Measurements from ENCODE around the gene LRP1B.

LRP1B gene

DNA sequence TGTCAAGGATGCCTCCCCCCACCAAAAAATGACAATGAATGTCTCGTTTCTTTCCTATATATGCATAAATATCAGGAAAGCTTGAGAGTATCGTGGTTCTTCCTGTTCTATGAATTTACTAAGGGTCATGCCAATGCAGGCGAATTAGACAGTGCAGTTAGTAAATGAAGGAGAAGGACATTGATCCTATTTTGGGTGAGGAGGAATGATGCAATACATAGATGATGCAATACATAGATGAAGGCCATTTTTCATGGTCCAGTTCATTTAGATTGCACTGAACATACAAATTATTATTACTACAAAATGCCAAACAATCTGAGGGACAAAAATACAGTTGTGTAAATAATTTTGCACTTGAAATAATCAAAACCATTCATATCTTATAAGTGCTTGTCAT lies 1265.0 kb downstream of the LRP1B start:
- DNase-seq (ENCODE audit: low read depth in 1 of 2, low spot score in 1 of 2) = no peak

GRCh38 chr2:140863713-140864112 lies 1267.1 kb downstream of the LRP1B start:
- DNase-seq (ENCODE audit: low read depth in 1 of 2, low spot score in 1 of 2) = no peak

DNA sequence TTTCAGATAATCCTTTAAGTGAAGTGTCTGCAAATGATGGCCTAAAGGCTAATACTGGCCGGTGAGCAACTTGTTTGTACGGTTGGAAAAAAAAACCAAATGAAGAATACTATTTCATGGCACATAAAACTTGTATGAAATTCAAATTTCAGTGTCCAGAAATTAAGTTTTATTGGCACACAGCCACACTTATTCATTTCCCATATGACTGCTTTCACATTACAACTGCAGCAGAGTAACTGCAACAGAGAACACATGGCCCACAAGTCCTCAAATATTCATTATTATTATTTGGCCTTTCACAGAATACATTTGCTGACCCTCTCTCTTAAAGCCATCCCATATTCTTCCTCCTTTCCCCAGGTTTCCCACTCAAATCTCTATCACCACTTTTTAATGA lies 1268.6 kb downstream of the LRP1B start:
- DNase-seq (ENCODE audit: low read depth in 1 of 2, low spot score in 1 of 2) = no peak

GRCh38 chr2:140861666-140862065 lies 1269.2 kb downstream of the LRP1B start:
- no peak for DNase-seq (ENCODE audit: low read depth in 1 of 2, low spot score in 1 of 2)

DNA sequence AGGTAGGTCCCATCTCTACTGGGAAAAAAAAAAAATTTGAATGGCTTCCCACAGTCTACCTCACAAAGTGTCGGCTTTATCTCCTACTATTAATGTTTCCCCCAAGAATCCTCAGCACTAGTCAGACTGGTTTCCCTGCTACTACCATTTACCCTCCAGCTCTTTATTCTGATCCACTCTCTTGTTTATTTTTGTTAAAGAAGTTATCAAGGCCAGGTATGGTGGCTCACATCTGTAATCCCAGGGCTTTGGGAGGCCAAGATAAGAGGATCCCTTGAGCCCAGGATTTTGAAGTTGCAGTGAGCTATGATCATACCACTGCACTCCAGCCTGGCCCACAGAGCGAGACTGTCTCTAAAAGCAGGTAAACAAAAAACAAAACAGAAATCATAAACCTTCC lies 1275.3 kb downstream of the LRP1B start:
- no peak for DNase-seq (ENCODE audit: low read depth in 1 of 2, low spot score in 1 of 2)

DNA sequence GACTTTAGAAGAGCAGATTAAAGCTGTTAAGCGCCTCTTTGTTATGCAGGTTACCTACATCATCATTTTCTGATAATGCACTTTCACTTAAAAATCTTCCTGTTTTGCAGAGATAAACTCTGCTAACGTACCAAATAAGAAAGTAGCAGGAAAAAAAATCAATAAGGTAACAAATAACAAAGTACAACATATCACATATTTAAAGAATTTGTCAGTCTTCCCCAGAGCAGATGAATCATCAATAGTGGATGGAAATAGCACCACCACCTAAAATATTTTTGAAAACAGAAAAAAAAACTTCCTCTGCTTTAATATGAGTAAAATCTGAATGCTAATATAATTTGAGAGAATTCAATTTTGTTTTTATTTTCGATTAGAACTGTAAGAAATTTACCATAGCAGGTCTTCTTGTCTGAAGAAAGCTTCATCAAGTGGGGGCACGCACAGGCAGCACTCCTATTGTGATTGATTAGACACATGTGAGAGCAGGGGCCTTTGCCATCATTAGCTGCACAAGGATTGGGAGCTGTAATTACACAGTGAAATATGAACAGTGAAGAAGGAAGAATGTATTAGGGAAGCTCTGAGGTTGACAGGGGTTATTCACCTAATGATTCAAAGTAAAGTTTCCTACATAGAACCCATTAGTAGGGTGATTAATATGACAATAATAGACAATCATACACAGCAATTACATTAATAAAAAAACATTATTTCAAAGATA lies 1279.4 kb downstream of the LRP1B start:
- DNase-seq (ENCODE audit: low read depth in 1 of 2, low spot score in 1 of 2) = no peak

DNA sequence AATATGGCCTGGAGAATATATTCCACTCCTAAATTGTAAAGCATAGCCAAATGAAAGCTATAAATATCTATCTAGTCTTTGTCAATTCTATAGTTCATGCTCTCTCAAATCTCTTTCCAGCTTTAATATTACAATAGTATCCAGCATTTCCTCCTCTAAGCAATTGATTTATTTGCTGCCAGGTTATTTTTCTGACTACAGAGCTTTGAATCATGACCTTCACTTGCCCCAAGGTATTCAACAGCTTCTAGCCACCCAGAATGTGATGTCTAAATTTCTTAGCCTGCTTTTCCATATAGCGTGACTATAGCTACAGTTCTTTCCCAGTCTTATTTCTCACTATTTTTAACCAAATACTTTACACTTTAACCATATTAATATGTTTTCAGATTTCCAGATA lies 1287.6 kb downstream of the LRP1B start:
- DNase-seq (ENCODE audit: low read depth in 1 of 2, low spot score in 1 of 2) = no peak

DNA sequence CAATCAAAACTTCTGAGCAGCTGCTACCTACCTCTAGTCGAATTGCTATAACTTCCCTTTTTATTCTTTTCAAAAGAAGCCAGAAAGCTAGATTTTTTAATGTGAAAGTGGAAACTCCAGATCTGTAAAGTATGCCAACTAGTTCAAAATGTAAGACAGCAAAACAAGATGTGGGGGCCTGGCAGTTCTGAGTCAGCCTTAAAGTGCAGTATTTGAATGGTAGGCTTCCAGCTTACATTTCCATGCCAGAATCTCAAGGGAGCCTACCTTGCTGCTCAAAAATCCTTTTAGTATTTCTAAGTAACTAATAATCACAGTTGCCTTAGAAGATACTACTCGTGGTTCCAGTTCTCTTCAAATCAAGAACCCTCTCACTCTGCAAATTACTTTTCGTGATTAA lies 1288.7 kb downstream of the LRP1B start:
- no peak for DNase-seq (ENCODE audit: low read depth in 1 of 2, low spot score in 1 of 2)

DNA sequence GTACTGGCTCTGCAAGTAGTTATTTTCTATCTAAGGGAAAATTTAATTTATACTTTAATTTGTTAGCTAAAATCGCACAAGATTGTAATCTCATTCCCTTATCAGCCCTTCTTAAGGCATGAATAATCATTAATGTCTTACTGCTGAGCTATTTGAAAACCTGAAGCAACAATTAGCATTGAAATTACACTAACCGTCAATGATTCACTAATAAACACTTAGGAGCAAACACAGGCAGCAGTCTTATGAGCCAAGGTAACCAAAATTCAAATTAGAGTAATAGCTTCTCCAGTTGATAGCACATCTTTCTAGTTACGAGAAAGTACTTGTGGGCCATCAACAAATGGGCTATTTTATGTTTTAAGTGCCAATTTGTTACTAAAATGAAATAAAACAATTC lies 1289.7 kb downstream of the LRP1B start:
- DNase-seq (ENCODE audit: low read depth in 1 of 2, low spot score in 1 of 2) = no peak

DNA sequence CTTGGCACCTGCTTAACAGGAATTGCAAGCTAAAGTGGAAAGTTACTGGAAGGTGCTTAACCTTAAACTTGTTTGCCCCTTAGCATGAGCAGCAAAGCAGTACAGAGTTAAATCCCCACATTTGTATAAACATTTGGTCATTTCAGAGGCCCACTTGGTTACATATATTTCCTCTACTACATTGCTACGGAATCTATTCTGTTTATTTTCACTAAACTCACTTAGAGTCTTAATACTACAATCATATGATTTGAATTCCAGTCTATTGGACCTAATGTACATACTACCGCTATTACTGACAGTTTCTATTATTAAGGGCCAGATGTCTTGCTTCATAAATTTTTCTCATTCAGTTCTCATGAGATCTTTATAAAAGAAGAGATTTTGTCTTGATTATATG lies 1294.0 kb downstream of the LRP1B start:
- no peak for DNase-seq (ENCODE audit: low read depth in 1 of 2, low spot score in 1 of 2)

- DNase-seq (ENCODE audit: low read depth in 1 of 2, low spot score in 1 of 2) = no peak
Measured at GRCh38 chr2:140835079-140835478, 1295.7 kb downstream of the LRP1B start.

- DNase-seq (ENCODE audit: low read depth in 1 of 2, low spot score in 1 of 2) = no peak
Measured at GRCh38 chr2:140814141-140814540, 1316.7 kb downstream of the LRP1B start.

GRCh38 chr2:140808820-140809219 lies 1322.0 kb downstream of the LRP1B start:
- DNase-seq (ENCODE audit: low read depth in 1 of 2, low spot score in 1 of 2) = no peak

DNA sequence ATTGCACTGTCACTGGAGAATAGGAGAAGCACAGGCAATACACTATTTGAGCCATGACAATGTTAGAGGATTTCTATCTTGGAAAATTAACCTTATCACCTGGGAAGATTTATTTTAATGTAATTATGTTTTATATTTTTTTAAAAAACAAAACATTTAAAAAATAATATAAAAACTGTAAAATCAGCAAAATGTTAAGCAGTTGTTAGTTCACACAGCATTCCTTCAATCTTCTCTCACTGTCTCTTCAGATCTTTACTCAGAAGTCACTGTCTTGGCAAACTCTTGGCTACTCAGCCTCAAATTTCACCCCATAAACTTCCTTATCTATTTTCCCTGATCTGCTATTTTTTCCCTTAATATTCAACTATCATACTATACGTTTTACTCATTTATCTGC lies 1322.6 kb downstream of the LRP1B start:
- DNase-seq (ENCODE audit: low read depth in 1 of 2, low spot score in 1 of 2) = no peak

DNA sequence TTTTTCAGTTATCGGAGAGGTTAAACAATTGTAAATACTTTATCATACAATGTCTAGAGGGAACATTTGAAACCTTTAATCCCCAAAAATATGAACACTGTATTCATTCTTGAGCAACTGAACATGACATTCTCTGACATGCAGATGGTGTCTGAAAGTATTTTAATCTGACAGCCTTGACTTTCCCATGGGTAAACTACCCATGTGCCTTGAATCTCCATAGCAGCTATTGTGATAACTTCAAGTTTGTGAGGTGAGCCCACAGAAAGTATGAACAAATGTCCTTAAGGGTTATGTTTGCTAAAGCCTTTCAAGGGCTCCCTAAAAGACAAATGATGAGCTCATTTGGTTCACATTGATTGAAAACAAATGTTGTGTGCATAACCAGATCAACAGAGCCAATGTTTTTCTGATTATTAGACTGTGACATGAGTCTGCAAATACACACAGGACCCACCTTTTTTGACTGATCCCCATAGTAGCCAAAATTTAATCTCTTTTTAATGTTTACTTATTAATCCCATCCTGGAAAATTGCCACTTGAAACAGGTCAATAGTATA lies 1326.0 kb downstream of the LRP1B start:
- DNase-seq (ENCODE audit: low read depth in 1 of 2, low spot score in 1 of 2) = no peak

DNA sequence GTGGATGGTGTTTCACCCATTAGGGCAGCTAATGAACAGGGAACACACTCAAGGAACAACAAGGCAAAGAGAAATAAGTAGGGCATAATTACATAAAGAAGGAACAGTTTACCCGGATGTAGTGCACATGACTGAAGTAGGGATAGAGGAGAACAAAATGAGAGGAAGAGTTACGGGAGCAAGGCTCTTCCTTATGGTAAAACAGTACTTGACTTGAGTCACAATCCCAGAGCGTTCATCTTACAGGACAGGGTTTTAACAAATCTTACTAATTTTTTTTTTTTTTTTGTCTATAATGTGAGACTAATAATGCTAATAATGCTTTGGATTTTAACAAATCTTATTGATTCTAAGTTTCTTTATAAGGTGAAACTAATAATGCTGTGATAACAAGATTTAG lies 1329.5 kb downstream of the LRP1B start:
- DNase-seq (ENCODE audit: low read depth in 1 of 2, low spot score in 1 of 2) = no peak

GRCh38 chr2:140797718-140798117 lies 1333.1 kb downstream of the LRP1B start:
- DNase-seq (ENCODE audit: low read depth in 1 of 2, low spot score in 1 of 2) = no peak

DNA sequence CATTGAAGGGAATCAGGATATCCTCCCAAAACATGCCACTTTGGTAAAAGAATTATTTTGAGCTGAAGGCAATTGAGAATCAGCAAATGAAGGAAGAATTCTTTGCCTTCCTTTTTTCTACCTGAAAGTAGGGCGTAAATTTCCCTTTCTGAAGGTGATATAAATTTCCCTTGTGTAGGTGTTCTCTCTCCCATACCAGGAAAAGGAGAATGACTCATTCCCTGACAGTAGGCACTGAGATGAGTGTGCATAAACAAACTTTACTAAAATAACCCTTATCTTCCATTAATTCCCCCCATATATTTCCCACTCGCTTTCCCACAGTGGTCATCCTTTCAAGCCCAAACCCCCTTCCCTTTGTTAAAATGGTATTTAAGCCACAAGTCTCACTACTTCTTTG lies 1339.0 kb downstream of the LRP1B start:
- DNase-seq (ENCODE audit: low read depth in 1 of 2, low spot score in 1 of 2) = no peak

- no peak for DNase-seq (ENCODE audit: low read depth in 1 of 2, low spot score in 1 of 2)
Measured at GRCh38 chr2:140786585-140786984, 1344.2 kb downstream of the LRP1B start.

DNA sequence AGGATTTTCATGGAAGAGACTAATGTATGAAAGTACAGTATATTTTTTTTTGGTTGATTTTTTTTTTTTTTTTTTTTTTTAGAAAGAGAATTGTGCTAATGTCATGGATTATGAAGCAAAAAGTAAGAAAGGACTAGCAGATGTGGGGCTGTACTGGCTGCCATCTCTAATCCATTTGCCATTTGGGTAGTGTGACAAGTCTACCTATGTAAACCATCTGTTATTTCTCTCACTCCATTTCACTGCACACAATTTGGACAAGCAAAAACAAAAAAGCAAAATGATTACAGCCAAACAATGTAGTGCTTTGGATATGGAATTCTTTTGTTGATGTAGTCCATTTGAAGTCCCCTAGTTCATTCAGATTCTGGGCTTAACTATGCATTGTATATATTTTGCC lies 1355.4 kb downstream of the LRP1B start:
- no peak for DNase-seq (ENCODE audit: low read depth in 1 of 2, low spot score in 1 of 2)

DNA sequence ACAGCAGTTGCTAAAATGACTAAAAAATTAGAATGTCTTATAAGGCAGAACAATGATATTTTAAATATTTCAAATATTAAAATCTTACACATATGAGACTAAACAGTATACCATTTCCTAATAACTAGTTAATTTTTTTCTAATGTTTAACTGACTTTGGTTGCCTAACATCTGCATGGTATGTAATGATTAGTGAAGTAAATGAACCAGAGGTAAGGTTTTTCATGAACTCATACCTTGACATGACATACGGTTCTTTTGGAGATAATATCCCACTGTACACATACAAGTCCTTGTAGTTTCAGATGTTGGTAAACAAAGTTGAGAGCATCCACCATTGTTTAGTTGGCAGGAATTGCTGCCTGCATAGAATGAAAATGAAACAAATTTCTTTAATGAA lies 1360.2 kb downstream of the LRP1B start:
- no peak for DNase-seq (ENCODE audit: low read depth in 1 of 2, low spot score in 1 of 2)

- no peak for DNase-seq (ENCODE audit: low read depth in 1 of 2, low spot score in 1 of 2)
Measured at GRCh38 chr2:140761807-140762206, 1369.0 kb downstream of the LRP1B start.

GRCh38 chr2:140759426-140760156 lies 1371.2 kb downstream of the LRP1B start:
- DNase-seq (ENCODE audit: low read depth in 1 of 2, low spot score in 1 of 2) = no peak
